GM12865 (cell line): ENCODE measurements around the gene MAP3K20.

ENCODE experiments used
- DNase-seq: peaks from one replicate; pipeline ENCODE4 v3.0.0; 2010; ENCODE audit warnings: low read depth
- H3K4me3 ChIP-seq: 2 replicates; pipeline ENCODE4 v1.5.1; 2011; ENCODE audit warnings: mild to moderate bottlenecking, low read depth, low read length, control low read depth
- TF ChIP-seq, protein P1 (sequence below): IDR thresholded peaks from 2 replicates; pipeline ENCODE4 v1.5.1; 2011; ENCODE audit warnings: low read length, control low read depth, low read depth, inconsistent platforms; ENCODE audit not compliant: insufficient read depth; ENCODE audit errors: missing control alignments

MAP3K20 gene

DNA sequence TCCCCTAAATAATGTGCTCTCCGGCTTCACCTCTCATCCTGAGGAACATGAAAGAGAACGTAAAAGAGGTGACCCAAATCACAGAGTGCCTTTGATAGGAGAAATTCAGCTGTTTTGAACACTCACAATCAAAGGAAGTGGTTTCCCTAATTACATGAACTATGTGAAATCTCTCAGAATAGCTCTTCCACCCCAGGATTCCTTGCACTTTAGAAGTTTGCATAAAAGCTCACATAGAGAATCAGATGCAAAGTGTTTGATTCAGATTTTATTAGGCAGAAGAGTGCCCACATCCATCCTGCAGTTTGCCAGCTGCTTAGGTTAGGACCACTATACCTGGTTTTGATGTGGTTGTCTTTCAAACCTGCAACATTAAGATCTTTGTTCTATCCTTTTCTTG, 61.0 kb downstream of the MAP3K20 start:
- H3K4me3 ChIP-seq, result no peak overlapping the region
- no peak for DNase-seq
- TF ChIP-seq, protein P1, sequence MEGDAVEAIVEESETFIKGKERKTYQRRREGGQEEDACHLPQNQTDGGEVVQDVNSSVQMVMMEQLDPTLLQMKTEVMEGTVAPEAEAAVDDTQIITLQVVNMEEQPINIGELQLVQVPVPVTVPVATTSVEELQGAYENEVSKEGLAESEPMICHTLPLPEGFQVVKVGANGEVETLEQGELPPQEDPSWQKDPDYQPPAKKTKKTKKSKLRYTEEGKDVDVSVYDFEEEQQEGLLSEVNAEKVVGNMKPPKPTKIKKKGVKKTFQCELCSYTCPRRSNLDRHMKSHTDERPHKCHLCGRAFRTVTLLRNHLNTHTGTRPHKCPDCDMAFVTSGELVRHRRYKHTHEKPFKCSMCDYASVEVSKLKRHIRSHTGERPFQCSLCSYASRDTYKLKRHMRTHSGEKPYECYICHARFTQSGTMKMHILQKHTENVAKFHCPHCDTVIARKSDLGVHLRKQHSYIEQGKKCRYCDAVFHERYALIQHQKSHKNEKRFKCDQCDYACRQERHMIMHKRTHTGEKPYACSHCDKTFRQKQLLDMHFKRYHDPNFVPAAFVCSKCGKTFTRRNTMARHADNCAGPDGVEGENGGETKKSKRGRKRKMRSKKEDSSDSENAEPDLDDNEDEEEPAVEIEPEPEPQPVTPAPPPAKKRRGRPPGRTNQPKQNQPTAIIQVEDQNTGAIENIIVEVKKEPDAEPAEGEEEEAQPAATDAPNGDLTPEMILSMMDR, result no peak

DNA sequence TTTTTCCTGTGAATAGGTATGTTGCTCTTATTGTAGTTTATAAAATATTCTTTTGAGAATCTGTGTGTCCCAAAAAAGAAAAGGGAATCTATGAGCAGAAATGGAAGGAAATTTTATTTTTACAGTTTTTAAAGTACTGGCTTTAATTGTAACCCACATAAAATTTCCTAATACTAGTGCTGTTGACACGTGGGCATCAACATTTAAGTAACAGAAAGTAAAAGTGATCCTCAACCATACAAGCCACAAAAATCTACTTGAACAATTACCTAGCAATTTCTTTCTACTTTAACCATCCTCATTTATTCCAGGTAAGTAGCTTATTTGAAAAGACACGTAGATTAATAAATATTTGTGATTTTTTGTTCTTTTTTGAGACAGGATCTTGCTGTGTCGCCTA, 62.0 kb downstream of the MAP3K20 start:
- H3K4me3 ChIP-seq, result no peak overlapping the region
- DNase-seq, result no peak
- TF ChIP-seq, protein P1, result no peak

DNA sequence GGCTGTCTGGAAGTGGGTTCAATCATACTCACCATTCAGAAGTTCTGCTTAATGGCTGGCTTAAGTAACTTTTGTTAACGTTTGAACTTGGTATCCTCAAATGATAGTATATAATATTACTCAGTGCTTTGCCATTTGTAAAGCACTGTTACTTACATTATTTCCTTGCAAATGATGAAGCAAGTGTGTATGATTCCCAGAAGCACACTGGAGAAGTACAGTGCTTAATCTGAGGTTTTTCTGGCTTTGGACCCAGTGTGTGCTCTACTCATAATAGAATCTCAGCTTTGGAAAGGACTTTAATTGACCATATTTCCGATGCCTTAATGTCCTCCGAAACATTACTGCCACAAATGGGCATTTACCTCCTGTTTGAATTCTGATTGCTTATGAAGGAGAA, 63.3 kb downstream of the MAP3K20 start:
- no peak for DNase-seq
- H3K4me3 ChIP-seq, result no peak overlapping the region
- TF ChIP-seq, protein P1, result no peak

DNA sequence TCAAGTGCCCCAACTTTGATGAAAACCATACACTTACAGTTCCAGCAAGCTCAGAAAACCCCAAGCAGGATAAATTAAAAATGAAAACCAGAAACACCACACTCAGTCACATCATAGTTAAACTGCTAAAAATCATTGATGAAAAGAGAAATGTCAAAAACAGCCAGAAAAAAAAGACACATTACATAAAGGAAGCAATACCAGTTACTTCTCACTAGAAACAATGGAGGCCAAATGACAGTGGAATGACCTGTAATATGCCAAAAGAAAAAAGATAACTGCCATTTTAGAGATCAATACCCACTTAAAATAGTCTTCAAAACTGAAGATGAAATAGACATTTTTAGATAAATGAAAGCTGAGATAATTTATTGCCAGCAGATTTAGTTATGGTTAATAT, 66.0 kb downstream of the MAP3K20 start:
- TF ChIP-seq, protein P1, result no peak
- no peak for DNase-seq
- H3K4me3 ChIP-seq, result no peak overlapping the region

DNA sequence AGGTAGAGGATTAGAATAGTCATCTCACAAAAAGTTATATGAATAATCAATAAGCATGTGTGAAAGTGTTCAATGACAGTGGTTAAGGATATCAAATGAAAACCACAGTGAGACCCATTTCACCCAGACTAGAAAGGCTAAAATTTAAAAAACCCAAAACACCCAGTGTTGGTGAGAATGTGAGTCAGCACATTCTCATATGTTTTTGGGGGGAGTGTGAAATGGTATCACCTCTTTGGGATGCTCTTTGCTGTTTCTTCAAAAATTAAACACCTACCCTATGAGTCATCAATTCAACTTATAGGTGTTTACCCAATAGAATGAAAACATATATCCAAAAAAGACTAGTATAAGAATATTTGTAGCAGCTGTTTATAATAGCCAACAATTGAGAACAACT, 69.8 kb downstream of the MAP3K20 start:
- no peak overlapping the region for H3K4me3 ChIP-seq
- peak; percentile 21 for DNase-seq
- TF ChIP-seq, protein P1, result no peak

DNA sequence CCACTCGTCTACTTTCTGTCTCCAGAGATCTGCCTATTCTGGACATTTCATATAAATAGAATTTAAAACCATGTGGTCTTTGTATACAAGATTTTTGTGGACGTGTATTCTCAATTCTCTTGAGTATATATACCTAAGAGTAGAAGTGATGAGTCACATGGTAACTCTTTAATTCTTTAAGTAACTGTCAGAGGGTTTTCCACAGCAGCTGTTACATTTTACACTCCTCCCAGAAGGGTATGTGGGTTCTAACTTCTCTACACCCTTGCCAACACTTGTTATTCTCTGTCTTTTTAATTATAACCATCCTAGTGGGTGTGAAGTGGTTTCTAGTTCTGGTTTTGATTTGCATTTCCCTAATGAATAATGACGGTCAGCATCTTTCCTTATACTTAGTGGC, 70.9 kb downstream of the MAP3K20 start:
- H3K4me3 ChIP-seq, result no peak overlapping the region
- peak; percentile 3 for DNase-seq
- TF ChIP-seq, protein P1, result no peak

DNA sequence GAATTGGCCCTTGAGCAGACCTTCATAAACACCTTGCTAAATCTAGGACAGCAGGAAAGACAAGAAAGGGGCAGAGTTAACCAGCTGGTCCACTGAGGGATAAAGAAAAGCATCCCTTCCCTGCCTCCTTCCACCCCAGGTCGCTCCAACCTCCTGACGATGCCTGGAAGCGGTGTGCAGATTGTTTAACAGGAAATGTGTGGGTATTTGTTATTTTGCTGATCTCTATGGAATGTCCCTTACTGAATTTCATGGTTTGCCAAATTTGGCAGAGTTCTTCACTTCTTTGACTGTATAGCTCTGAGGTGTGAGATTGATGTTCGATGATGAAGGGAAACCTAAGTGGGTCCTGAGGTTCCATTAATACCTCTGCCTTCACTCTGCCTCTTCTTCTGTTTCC, 72.9 kb downstream of the MAP3K20 start:
- no peak for DNase-seq
- H3K4me3 ChIP-seq, result no peak overlapping the region

More for the DNA sequence above, 72.9 kb downstream of the MAP3K20 start:
- TF ChIP-seq, protein P1, result no peak
